Jurkat, Clone E6-1 (cell line): ENCODE data around the gene ATN1.

Source experiments
- DNase-seq: peaks from one replicate; pipeline ENCODE4 v3.0.0-alpha.2; 2011; ENCODE audit warnings: low read depth, low spot score
- H3K4me3 ChIP-seq: 2 replicates; pipeline ENCODE4 v1.5.1; 2011; ENCODE audit warnings: mild to moderate bottlenecking, low read length, control low read depth, moderate library complexity

The ATN1 gene

DNA sequence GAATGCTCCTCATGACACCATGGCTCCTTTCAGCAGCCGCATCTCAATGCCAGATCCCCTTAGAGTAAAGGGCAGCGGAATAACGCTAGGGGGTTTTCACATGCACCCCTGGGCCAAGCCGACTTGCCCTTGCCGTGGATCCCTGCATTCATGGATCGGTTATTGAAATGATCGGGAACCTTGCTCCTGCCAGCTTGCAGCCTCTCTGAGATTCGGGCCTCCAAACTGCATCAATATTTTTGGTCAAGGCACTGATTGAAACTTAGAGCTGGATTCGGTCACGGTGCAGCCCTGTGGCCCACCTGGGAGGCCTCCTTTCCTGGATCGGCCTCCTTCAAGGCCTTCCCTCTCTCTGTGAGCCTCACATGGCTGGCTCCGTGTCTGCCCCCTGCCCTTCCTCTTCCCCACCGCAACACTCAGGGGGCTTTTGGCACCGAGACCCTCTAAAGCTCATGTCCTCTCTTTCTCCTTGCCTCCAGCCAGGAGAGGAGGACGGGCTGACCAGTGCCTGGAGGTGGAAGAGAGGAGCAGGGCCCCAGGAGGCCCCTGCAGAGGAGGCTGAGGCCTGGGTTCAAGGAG is 25.2 kb downstream of the ATN1 start:
- H3K4me3 ChIP-seq = peak overlapping the region; percentile 89

GRCh38 chr12:6953442-6954315 is 25.9 kb downstream of the ATN1 start:
- DNase-seq = peak; percentile 93
- H3K4me3 ChIP-seq = peak overlapping the region; percentile 89

More for the DNA sequence above, 25.2 kb downstream of the ATN1 start:
- no peak for DNase-seq

DNA sequence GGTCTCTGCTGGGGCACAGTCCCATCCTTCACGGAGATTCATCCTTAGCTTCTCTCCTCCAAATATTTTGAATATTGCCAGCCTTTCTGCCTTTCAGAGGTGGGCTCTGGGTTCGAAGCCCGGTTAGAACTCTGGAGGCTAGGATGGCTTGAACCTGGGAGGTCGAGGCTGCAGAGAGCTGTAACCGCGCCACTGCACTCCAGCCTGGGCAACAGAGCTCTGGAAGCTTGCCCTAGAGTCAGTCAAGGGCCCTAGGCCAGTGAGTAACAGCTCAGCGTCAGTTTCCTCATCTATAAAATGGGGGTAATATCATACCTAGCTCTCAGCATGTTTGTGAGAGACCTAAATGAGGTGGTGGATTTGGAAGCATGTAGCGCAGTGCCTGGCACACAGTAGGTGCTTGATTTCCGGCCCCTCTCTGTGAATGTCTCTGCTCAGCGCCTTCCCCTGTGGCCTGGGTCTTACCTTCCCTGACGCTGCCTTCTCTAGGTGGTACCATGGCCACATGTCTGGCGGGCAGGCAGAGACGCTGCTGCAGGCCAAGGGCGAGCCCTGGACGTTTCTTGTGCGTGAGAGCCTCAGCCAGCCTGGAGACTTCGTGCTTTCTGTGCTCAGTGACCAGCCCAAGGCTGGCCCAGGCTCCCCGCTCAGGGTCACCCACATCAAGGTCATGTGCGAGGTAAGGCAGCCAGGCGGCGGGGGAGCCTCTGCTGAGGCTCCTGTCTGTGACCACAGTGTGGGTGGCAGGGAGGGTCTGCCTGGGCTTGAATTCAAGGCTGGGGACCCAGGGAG is 26.8 kb downstream of the ATN1 start:
- DNase-seq = no peak
- H3K4me3 ChIP-seq = peak overlapping the region; percentile 89

DNA sequence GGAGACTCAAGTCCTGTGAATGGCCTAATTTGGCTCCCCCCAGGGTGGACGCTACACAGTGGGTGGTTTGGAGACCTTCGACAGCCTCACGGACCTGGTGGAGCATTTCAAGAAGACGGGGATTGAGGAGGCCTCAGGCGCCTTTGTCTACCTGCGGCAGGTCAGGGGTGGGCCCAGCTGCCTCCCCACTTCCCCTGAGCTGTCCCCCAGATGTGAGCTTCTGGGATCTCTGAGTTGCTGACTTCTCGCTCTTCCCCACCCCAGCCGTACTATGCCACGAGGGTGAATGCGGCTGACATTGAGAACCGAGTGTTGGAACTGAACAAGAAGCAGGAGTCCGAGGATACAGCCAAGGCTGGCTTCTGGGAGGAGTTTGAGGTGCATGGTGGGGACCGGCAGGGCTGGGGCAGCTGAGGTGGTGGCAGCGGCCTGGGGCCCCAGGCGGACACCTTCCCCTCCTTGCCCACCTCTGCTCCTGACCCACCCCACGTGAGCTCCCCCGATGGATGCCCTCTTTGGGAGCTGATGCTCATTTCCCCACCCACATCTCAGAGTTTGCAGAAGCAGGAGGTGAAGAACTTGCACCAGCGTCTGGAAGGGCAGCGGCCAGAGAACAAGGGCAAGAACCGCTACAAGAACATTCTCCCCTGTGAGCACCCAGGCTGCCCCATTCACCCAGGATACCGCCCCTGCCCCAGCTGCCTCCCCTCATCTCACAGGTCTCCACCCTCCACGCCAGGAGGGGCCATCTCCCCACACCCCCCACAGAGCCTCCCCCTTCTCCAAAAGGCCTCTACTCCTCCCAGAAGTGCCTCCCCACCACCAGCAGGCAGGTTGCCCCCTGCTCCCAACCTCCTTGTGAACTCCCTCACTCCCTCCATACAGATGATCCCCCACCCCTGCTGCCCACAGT is 27.6 kb downstream of the ATN1 start:
- no peak overlapping the region for H3K4me3 ChIP-seq
- DNase-seq = no peak

GRCh38 chr12:6956021-6956727 is 28.4 kb downstream of the ATN1 start:
- no peak for DNase-seq
- H3K4me3 ChIP-seq = no peak overlapping the region

DNA sequence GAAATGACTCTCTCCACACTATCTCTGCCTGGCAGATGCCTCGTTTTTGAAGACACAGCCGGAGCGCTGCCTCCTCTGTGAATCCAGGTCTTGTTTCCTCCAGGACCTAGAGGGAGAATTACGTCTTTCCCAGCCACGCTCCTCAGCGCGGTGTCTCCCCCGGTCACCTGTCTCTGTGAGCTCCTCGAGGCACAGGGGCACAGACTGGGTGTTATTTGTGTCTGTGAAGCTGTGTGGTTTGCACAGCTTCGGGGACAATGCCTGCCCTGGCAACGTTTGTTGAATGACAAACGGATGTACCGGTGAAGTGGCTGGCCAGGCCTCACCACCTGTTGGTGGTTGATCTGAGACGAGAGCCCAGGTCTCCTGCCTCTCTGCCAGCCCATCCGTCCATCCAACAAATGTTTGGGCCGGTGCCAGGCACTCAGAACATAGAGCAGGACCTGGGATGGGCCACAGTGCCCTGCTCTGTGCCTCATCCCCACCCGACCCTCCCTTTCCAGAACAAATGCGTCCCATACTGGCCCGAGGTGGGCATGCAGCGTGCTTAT is 29.5 kb downstream of the ATN1 start:
- H3K4me3 ChIP-seq = no peak overlapping the region
- no peak for DNase-seq

DNA sequence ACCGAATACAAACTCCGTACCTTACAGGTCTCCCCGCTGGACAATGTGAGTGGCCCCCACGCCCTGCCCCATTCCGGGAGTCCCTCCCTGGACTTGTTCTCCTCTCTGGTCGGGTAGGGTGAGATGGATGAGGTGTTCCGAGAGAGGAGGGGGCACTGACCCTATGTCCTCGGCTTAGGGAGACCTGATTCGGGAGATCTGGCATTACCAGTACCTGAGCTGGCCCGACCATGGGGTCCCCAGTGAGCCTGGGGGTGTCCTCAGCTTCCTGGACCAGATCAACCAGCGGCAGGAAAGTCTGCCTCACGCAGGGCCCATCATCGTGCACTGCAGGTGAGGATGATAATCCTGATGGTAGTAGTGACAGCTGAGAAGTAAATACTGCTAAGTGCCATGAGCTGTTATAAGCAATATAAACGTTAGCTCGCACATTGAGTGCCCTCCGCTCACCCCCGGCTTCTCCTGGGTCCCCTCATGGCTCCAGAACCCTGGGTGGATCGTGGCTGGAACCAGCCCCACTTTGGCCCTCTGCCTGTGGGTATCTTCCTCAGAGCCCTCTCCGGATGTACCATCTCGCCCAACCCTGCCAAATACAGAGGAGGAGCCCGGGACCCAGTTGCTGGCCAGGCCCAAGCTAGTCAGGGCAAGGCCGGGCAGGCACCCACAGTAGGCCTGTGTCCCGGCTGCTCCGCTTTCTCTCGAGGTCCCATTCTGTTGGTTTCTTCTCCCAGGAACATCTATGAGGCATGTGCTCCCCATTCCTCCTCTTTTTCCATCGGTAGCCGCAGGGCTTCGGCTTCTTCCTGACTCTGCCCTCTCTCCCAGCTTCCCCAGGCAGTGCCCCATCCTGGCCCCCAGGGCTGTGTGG is 30.2 kb downstream of the ATN1 start:
- DNase-seq = no peak
- H3K4me3 ChIP-seq = peak overlapping the region; percentile 52

DNA sequence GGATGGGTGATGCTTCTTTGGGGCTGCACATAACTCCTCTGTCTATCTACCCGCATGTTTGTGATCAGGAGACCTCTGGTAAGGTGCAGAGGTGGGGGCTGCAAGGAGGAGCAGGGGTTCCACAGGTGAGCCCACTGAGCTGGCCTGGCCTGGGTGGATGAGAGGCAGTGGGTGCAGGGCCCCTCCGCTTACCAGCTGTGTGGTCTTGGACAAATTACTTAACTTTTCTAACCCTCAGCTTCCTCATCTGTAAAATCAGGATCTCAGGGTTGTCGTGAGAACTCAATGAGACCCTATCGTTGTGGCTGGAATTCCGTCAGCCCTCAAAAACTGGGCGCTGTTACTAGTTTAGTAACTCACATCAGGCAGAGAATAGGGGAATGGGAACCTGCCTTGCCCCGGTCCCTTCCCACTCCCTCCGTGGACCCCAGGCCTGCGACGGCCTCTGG is 30.9 kb downstream of the ATN1 start:
- DNase-seq = no peak
- peak overlapping the region; percentile 52 for H3K4me3 ChIP-seq

GRCh38 chr12:6959058-6959804 is 31.5 kb downstream of the ATN1 start:
- peak overlapping the region; percentile 52 for H3K4me3 ChIP-seq
- DNase-seq = peak; percentile 86

GRCh38 chr12:6959805-6960592 is 32.2 kb downstream of the ATN1 start:
- no peak overlapping the region for H3K4me3 ChIP-seq
- DNase-seq = no peak

DNA sequence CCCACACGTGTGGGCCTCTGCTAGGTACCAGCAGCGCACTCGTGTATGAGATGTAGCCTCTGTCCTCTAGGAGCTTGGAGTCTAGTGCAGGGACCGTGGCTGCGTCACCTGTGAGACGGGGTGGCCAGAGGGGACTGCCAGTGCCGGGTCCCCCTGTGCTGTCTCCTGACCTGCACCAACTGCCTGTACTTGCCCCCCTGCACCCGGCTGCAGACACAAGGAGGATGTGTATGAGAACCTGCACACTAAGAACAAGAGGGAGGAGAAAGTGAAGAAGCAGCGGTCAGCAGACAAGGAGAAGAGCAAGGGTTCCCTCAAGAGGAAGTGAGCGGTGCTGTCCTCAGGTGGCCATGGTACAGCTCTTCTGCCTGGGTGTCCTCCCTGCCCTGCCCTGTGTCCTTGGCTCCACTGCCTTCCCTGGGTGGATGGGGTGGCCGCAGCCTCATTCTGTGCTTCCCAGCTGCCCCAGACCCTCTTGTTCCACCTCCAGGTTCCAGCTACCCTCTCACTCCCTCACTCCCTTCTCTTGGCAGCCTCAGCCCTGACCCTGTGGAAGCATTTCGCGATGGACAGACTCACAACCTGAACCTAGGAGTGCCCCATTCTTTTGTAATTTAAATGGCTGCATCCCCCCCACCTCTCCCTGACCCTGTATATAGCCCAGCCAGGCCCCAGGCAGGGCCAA is 33.0 kb downstream of the ATN1 start:
- DNase-seq = no peak
- no peak overlapping the region for H3K4me3 ChIP-seq

DNA sequence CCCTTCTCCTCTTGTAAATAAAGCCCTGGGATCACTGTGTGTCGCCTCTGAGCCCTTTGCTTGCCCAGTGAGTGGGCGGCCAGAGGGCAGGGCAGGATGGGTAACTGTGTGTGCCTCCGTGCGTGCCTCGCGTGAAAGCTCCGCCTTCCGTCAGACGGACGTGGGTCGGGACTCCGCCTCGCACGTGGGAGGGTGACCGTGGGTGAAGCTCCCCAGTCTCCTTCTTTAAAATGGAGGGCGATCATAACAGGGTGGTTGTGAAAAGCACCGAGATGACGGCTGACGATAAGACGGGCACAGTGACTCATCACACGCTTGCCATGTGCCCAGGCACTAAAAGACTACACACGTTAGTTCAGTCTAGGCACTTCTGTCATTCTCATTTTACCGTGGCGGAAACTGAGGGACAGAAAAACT is 33.5 kb downstream of the ATN1 start:
- no peak for DNase-seq
- no peak overlapping the region for H3K4me3 ChIP-seq

GRCh38 chr12:6961695-6962284 is 34.0 kb downstream of the ATN1 start:
- DNase-seq = no peak
- no peak overlapping the region for H3K4me3 ChIP-seq

- DNase-seq = no peak
- H3K4me3 ChIP-seq = no peak overlapping the region
Observed at GRCh38 chr12:6962285-6963015, 34.7 kb downstream of the ATN1 start.
